CD4-positive, alpha-beta memory T cell (primary cell): ENCODE results near the gene SEC23A. TPM values are rescaled to one million over a fixed set of nuclear protein-coding genes. Genes with fewer than 3 reads are reported as not detected.
"Not testable (repeated sequence)": the region's sequence is repeated elsewhere in the genome, so short reads cannot be mapped to it uniquely, and the experiment has no call there.

Experiments
- CTCF ChIA-PET: fragments of 350-600 bp; sonication (Branson Sonifier 250); formaldehyde crosslinking; loops from one replicate; lab custom pipeline; 2021; ENCODE audit warnings: inconsistent platforms; ENCODE audit not compliant: partially characterized antibody; lab: Charles Lee
- POLR2A ChIA-PET: fragments of 350-600 bp; sonication (Branson Sonifier 250); formaldehyde crosslinking; loops from one replicate; lab custom pipeline; 2021; ENCODE audit not compliant: partially characterized antibody; lab: Charles Lee
- DNase-seq, 5 donors: peaks; one replicate each; pipeline versions ENCODE4 v3.0.0 to v3.0.0-alpha.2; 2020 to 2022; ENCODE audit warnings: mixed read lengths in 1 of 5
- H3K27ac ChIP-seq: one replicate; pipeline ENCODE4 v1.7.0; 2013; ENCODE audit warnings: low read depth, low read length
- H3K27me3 ChIP-seq: 2 replicates; pipeline ENCODE4 v1.7.0; 2013; ENCODE audit warnings: mild to moderate bottlenecking, low read length, moderate library complexity; ENCODE audit not compliant: insufficient read depth
- H3K36me3 ChIP-seq: 2 replicates; pipeline ENCODE4 v1.7.0; 2013; ENCODE audit warnings: mild to moderate bottlenecking, low read length, moderate library complexity; ENCODE audit not compliant: insufficient read depth
- H3K4me1 ChIP-seq: 2 replicates; pipeline ENCODE4 v1.7.0; 2013; ENCODE audit warnings: mild to moderate bottlenecking, low read length, moderate library complexity; ENCODE audit not compliant: insufficient read depth
- H3K4me3 ChIP-seq, 2 donors: one replicate each; pipeline ENCODE4 v1.7.0; 2013; ENCODE audit warnings: low read length in 2 of 2, mild to moderate bottlenecking in 1 of 2
- H3K9me3 ChIP-seq, 2 donors: one replicate each; pipeline ENCODE4 v1.7.0; 2013; ENCODE audit warnings: low read length in 2 of 2, control low read depth in 1 of 2; ENCODE audit not compliant: control insufficient read depth in 1 of 2
- H3K27ac Mint-ChIP-seq, 7 donors: one replicate each; pipeline ENCODE4 v1.8.0; 2020 to 2021; ENCODE audit warnings: mixed read lengths in 7 of 7, mild to moderate bottlenecking in 6 of 7, inconsistent platforms in 3 of 7, moderate library complexity in 3 of 7
- H3K27me3 Mint-ChIP-seq, 2 donors: one replicate each; pipeline ENCODE4 v1.8.0; 2020 to 2021; ENCODE audit warnings: mixed read lengths in 2 of 2
- H3K36me3 Mint-ChIP-seq, 2 donors: one replicate each; pipeline ENCODE4 v1.8.0; 2020 to 2021; ENCODE audit warnings: mixed read lengths in 2 of 2, inconsistent platforms in 1 of 2, mild to moderate bottlenecking in 1 of 2
- H3K4me1 Mint-ChIP-seq, 4 donors: one replicate each; pipeline ENCODE4 v1.8.0; 2020 to 2021; ENCODE audit warnings: mixed read lengths in 4 of 4, mild to moderate bottlenecking in 1 of 4
- H3K4me3 Mint-ChIP-seq, 8 donors: one replicate each; pipeline ENCODE4 v1.8.0; 2020 to 2021; ENCODE audit warnings: mixed read lengths in 8 of 8, mild to moderate bottlenecking in 7 of 8, moderate library complexity in 6 of 8, inconsistent platforms in 3 of 8
- H3K9me3 Mint-ChIP-seq, 8 donors: one replicate each; pipeline ENCODE4 v1.8.0; 2020 to 2021; ENCODE audit warnings: mixed read lengths in 8 of 8, mild to moderate bottlenecking in 5 of 8, inconsistent platforms in 3 of 8, moderate library complexity in 1 of 8
- intact Hi-C: fragments of 100-400 bp; cut with micrococcal nuclease; formaldehyde crosslinking; loops from one replicate; pipeline ENCODE4 v1.15.1; 2023
- polyA plus RNA-seq, 2 donors: library from polyadenylated mRNA; unstranded; fragments of 300-500 nt; fragmentation: Illumina TruSeq; gene quantifications; one replicate each; pipeline ENCODE4 v1.2.3, GENCODE V29; 2021
- total RNA-seq, 2 experiments: library from RNA; stranded (reverse); gene quantifications; one replicate each; pipeline ENCODE4 v1.2.3, GENCODE V29; 2021

SEC23A gene
- total and polyA plus RNA-seq, 4 experiments from 2014 or later, result 42.9 to 70.3 (median 54.3) TPM

- intact Hi-C loops, H3K27ac ChIP-seq, H3K9me3 ChIP-seq, H3K4me1 Mint-ChIP-seq, H3K4me3 Mint-ChIP-seq, CTCF ChIA-PET, DNase-seq, H3K4me3 ChIP-seq, H3K9me3 Mint-ChIP-seq, POLR2A ChIA-PET, H3K27me3 Mint-ChIP-seq, H3K27me3 ChIP-seq, H3K36me3 Mint-ChIP-seq, H3K36me3 ChIP-seq, H3K27ac Mint-ChIP-seq, H3K4me1 ChIP-seq: not testable (repeated sequence)
Observed at GRCh38 chr14:39008965-39009364, 94.1 kb downstream of the SEC23A start.

- H3K4me3 ChIP-seq, result no peak overlapping the region
- no peak overlapping the region for H3K27ac ChIP-seq
- POLR2A ChIA-PET, result no interaction called here
- H3K36me3 ChIP-seq, result no peaks in the 10 kb centered on the region
- no peak overlapping the region for H3K4me3 Mint-ChIP-seq
- H3K9me3 Mint-ChIP-seq, result no peaks in the 10 kb centered on the region
- no peaks in the 10 kb centered on the region for H3K9me3 ChIP-seq
- H3K36me3 Mint-ChIP-seq, result no peaks in the 10 kb centered on the region
- no peaks in the 10 kb centered on the region for H3K4me1 Mint-ChIP-seq
- H3K27me3 Mint-ChIP-seq, result no peaks in the 10 kb centered on the region
- H3K4me1 ChIP-seq, result no peaks in the 10 kb centered on the region
- H3K27me3 ChIP-seq, result no peaks in the 10 kb centered on the region
- intact Hi-C loops, result no loop called here
- peak in 1 of 5 donors; percentile 21 for DNase-seq
- CTCF ChIA-PET, result no interaction called here
- H3K27ac Mint-ChIP-seq, result no peak overlapping the region
Observed at GRCh38 chr14:39006721-39007410, 96.2 kb downstream of the SEC23A start.

GRCh38 chr14:39005044-39005880, 97.8 kb downstream of the SEC23A start:
- Histone ChIP-seq H3K4me1 (no peaks in the 10 kb centered on the region), H3K27me3 (no peaks in the 10 kb centered on the region), H3K4me3 (no peak overlapping the region), H3K27ac (no peak overlapping the region), H3K9me3 (no peaks in the 10 kb centered on the region), H3K36me3 (no peaks in the 10 kb centered on the region)
- Mint-ChIP-seq H3K27ac (no peak overlapping the region), H3K36me3 (no peaks in the 10 kb centered on the region), H3K4me1 (no peaks in the 10 kb centered on the region), H3K9me3 (no peaks in the 10 kb centered on the region), H3K4me3 (no peak overlapping the region), H3K27me3 (no peaks in the 10 kb centered on the region)
- POLR2A ChIA-PET, result no interaction called here
- intact Hi-C loops, result no loop called here
- CTCF ChIA-PET, result no interaction called here
- peak in 1 of 5 donors; percentile 17 for DNase-seq

GRCh38 chr14:38999949-39000348, 103.1 kb downstream of the SEC23A start:
- H3K4me3 ChIP-seq, result no peak overlapping the region
- H3K4me3 Mint-ChIP-seq, result no peak overlapping the region
- H3K27me3 ChIP-seq, result no peaks in the 10 kb centered on the region
- no peaks in the 10 kb centered on the region for H3K36me3 Mint-ChIP-seq
- no peaks in the 10 kb centered on the region for H3K27me3 Mint-ChIP-seq
- CTCF ChIA-PET, result interaction anchor here (2.1 kb wide), 1 partner anchor 17 kb away, joined by 6 read pairs; no protein-coding TSS in a partner anchor
- H3K9me3 ChIP-seq, result no peaks in the 10 kb centered on the region
- no peaks in the 10 kb centered on the region for H3K36me3 ChIP-seq
- intact Hi-C loops, result no loop called here
- H3K9me3 Mint-ChIP-seq, result no peaks in the 10 kb centered on the region
- no peak overlapping the region for H3K27ac ChIP-seq
- POLR2A ChIA-PET, result no interaction called here
- H3K4me1 Mint-ChIP-seq, result no peaks in the 10 kb centered on the region
- H3K27ac Mint-ChIP-seq, result no peak overlapping the region
- H3K4me1 ChIP-seq, result no peaks in the 10 kb centered on the region
- DNase-seq, result no peak

DNA sequence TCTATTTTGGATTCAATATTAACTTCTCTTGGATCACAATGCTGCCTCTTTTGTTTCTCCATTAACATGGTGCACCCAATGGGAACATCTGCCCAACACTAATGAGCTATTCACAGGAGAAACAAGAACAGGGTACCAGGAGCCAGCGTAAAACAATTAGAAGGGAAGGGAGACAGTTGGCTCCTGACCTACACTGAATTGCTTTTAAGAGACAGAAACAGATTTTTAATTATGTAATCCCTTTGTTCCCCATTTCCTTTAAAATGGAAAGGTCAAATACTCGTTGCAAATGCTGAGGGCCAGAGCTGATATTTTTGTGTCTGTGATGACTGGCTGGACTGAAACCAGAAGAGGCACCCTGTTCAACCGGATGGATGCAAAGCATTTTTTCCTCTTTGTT, 108.3 kb downstream of the SEC23A start:
- Histone ChIP-seq H3K27me3 (no peaks in the 10 kb centered on the region), H3K4me1 (no peaks in the 10 kb centered on the region), H3K9me3 (no peaks in the 10 kb centered on the region), H3K27ac (no peak overlapping the region), H3K36me3 (no peaks in the 10 kb centered on the region), H3K4me3 (no peak overlapping the region)
- no peak overlapping the region for H3K27ac Mint-ChIP-seq
- H3K36me3 Mint-ChIP-seq, result no peaks in the 10 kb centered on the region
- CTCF ChIA-PET, result no interaction called here
- no peaks in the 10 kb centered on the region for H3K9me3 Mint-ChIP-seq
- peaks cover 0 to 1% of the 10 kb centered on the region in 2 donors for H3K27me3 Mint-ChIP-seq
- H3K4me3 Mint-ChIP-seq, result no peak overlapping the region
- no peak for DNase-seq
- intact Hi-C loops, result no loop called here
- peaks cover 0 to 4% (median 2%) of the 10 kb centered on the region in 4 donors for H3K4me1 Mint-ChIP-seq
- POLR2A ChIA-PET, result no interaction called here

DNA sequence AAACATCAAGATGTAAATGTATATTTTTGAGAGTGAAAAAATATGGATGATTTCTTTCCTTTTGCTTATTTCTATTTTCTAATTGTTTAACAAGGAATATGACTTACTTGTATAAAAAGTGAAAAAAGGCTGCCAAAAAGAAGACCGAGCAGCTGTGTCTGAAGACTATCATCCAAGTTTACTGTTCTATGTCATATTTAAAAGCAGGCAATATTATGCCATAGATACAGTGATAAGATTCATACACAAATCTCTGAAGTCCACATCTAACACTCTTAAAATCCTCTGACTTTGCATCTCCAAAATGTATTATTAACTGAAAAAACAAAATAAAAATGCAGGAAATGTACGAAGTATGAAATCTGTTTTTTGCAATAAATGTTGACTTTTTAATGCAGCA, 109.1 kb downstream of the SEC23A start:
- H3K27ac Mint-ChIP-seq, result no peak overlapping the region
- ChIA-PET CTCF (no interaction called here), POLR2A (no interaction called here)
- no peak overlapping the region for H3K4me3 Mint-ChIP-seq
- Histone ChIP-seq H3K9me3 (no peaks in the 10 kb centered on the region), H3K27ac (no peak overlapping the region), H3K4me1 (no peaks in the 10 kb centered on the region), H3K4me3 (no peak overlapping the region), H3K36me3 (no peaks in the 10 kb centered on the region), H3K27me3 (no peaks in the 10 kb centered on the region)
- intact Hi-C loops, result no loop called here
- peaks cover 0 to 3% of the 10 kb centered on the region in 2 donors for H3K27me3 Mint-ChIP-seq
- H3K9me3 Mint-ChIP-seq, result no peaks in the 10 kb centered on the region
- no peaks in the 10 kb centered on the region for H3K36me3 Mint-ChIP-seq
- DNase-seq, result no peak
- H3K4me1 Mint-ChIP-seq, result peaks cover 0 to 10% (median 8%) of the 10 kb centered on the region in 4 donors

DNA sequence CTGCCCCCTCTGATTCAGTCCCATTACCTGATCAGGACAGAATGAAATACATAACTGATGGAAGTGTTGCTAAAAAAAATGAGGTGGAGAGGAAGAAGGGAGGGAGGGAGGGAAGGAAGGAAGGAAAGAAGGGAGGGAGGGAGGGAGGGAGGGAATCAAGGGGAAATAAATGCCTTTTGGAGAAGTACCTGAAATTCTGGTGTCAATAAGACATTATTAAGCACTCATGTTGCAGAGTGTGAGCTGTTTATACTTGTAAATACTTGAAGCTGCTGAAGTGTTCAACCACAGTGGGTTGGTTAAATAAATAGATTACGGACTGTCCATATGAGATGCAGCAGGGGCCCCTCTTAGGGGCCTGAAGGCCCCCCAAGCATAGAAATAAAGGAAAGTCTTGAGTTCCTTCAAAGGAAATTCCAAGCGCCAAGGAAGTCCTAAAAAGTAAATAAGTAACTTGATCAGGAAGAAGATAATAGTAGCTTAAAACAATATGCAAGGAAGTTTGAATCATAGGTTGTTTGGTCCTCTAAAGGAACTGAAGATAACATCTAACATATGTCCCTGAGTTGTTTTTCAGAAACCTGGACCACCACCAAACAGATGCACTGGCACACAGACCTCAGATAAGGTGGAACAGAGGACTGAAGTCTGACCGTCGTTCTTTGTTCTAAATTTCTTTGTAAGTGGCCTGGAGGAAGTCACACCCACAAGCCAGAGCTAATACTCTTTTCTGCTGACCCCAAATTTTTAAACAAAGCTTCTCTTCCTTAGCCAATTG, 110.8 kb downstream of the SEC23A start:
- H3K27ac Mint-ChIP-seq, result no peak overlapping the region
- H3K4me3 ChIP-seq, result no peak overlapping the region
- intact Hi-C loops, result no loop called here
- H3K27me3 ChIP-seq, result no peaks in the 10 kb centered on the region
- H3K36me3 Mint-ChIP-seq, result no peaks in the 10 kb centered on the region
- DNase-seq, result no peak
- no peaks in the 10 kb centered on the region for H3K4me1 ChIP-seq
- peaks cover 4 to 10% (median 9%) of the 10 kb centered on the region in 4 donors for H3K4me1 Mint-ChIP-seq
- H3K9me3 ChIP-seq, result no peaks in the 10 kb centered on the region
- peaks cover 0 to 4% of the 10 kb centered on the region in 2 donors for H3K27me3 Mint-ChIP-seq
- ChIA-PET CTCF (no interaction called here), POLR2A (no interaction called here)
- H3K36me3 ChIP-seq, result no peaks in the 10 kb centered on the region
- H3K9me3 Mint-ChIP-seq, result no peaks in the 10 kb centered on the region
- no peak overlapping the region for H3K27ac ChIP-seq
- no peak overlapping the region for H3K4me3 Mint-ChIP-seq
